HL-60 (cell line): ENCODE measurements around the gene KCNH4.
A peak's percentile ranks its signal among the peaks of the same experiment; 100 is the strongest.

Experiments
- DNase-seq, 2 experiments: peaks; one replicate each; pipeline ENCODE4 v3.0.0-alpha.2; 2010 to 2020; ENCODE audit warnings: low read depth in 1 of 2, low spot score in 1 of 2
- H3K27ac ChIP-seq: fragments of 250-450 bp; sonication (Bioruptor Pico); replicated peaks from 2 replicates; pipeline ENCODE4 v1.5.1; 2020; ENCODE audit warnings: mild to moderate bottlenecking, moderate library complexity
- H3K27me3 ChIP-seq: fragments of 250-450 bp; sonication (Bioruptor Pico); 2 replicates; pipeline ENCODE4 v1.5.1; 2021; ENCODE audit warnings: mild to moderate bottlenecking, moderate library complexity; ENCODE audit not compliant: insufficient read depth, poor library complexity, severe bottlenecking
- H3K4me3 ChIP-seq: replicated peaks from 2 replicates; pipeline ENCODE4 v1.5.1; 2011; ENCODE audit warnings: mild to moderate bottlenecking, control low read depth, low read length; ENCODE audit not compliant: insufficient read depth
- CTCF ChIP-seq: IDR thresholded peaks from one replicate; pipeline ENCODE4 v1.5.1; 2011; ENCODE audit warnings: low read length, control low read depth, inconsistent platforms; ENCODE audit not compliant: insufficient read depth
- GABPA ChIP-seq: IDR thresholded peaks from 2 replicates; pipeline ENCODE4 v1.6.1; 2012; ENCODE audit warnings: low read depth
- POLR2AphosphoS5 ChIP-seq: IDR thresholded peaks from 2 replicates; pipeline ENCODE4 v1.6.1; 2012; ENCODE audit warnings: low read depth
- REST ChIP-seq: IDR thresholded peaks from 2 replicates; pipeline ENCODE4 v1.6.1; 2012; ENCODE audit warnings: low read depth; ENCODE audit not compliant: insufficient replicate concordance
- SPI1 ChIP-seq: IDR thresholded peaks from 2 replicates; pipeline ENCODE4 v1.6.1; 2012; ENCODE audit warnings: low read depth, mild to moderate bottlenecking, borderline replicate concordance

KCNH4 gene

GRCh38 chr17:42113293-42114069 lies 67.5 kb downstream of the KCNH4 start:
- TF ChIP-seq POLR2AphosphoS5 (no peak), GABPA (no peak), REST (no peak), SPI1 (no peak), CTCF (no peak)
- peak overlapping the region; percentile 55 for H3K27ac ChIP-seq

GRCh38 chr17:42112552-42113176 lies 68.3 kb downstream of the KCNH4 start, which contains the start of gene DHX58:
TSS of gene DHX58 (minus strand) at chr17:42112714. CDS start at chr17:42111892, 822 bp downstream.
- TF ChIP-seq POLR2AphosphoS5 (peak; percentile 86), CTCF (no peak), GABPA (no peak), REST (peak; percentile 30)
- Histone ChIP-seq H3K27me3 (no peaks in the 10 kb centered on the region), H3K4me3 (peak within 1 kb of the TSS; percentile 28), H3K27ac (peak within 1 kb of the TSS; percentile 55)
- peak; percentile 77 to 87 for DNase-seq

More at GRCh38 chr17:42113293-42114069, 67.5 kb downstream of the KCNH4 start:
- no peak for DNase-seq
- Histone ChIP-seq H3K27me3 (no peaks in the 10 kb centered on the region), H3K4me3 (no peak overlapping the region)

GRCh38 chr17:42111871-42112551 lies 68.9 kb downstream of the KCNH4 start:
- DNase-seq = no peak
- Histone ChIP-seq H3K27me3 (no peaks in the 10 kb centered on the region), H3K4me3 (peak overlapping the region; percentile 28), H3K27ac (peak overlapping the region; percentile 55)
- TF ChIP-seq SPI1 (no peak), CTCF (no peak), GABPA (no peak), REST (no peak), POLR2AphosphoS5 (no peak)
